Spinal cord (tissue), 10 donors: ENCODE measurements around the gene GRK5. TPM values are rescaled to one million over a fixed set of nuclear protein-coding genes. Genes with fewer than 3 reads are reported as not detected.
A peak's percentile ranks its signal among the peaks of the same experiment; 100 is the strongest.

Experiments used
- DNase-seq, 6 donors: peaks; one replicate each; pipeline versions ENCODE4 v3.0.0 to v3.0.0-alpha.2; 2013 to 2015; ENCODE audit warnings: low spot score in 6 of 6, low read depth in 4 of 6
- H3K27ac ChIP-seq: one replicate; pipeline ENCODE4 v1.5.1; 2013; ENCODE audit warnings: low read depth, low read length, control low read depth
- H3K27me3 ChIP-seq: one replicate; pipeline ENCODE4 v1.6.1; 2013; ENCODE audit warnings: low read length; ENCODE audit not compliant: control insufficient read depth, insufficient read depth
- H3K36me3 ChIP-seq: one replicate; pipeline ENCODE4 v1.6.1; 2013; ENCODE audit warnings: low read length; ENCODE audit not compliant: control insufficient read depth, insufficient read depth
- H3K4me1 ChIP-seq: one replicate; pipeline ENCODE4 v1.6.1; 2013; ENCODE audit warnings: low read length; ENCODE audit not compliant: control insufficient read depth, insufficient read depth
- H3K4me3 ChIP-seq: one replicate; pipeline ENCODE4 v1.5.1; 2013; ENCODE audit warnings: low read depth, low read length, control low read depth
- H3K9me3 ChIP-seq: one replicate; pipeline ENCODE4 v1.6.1; 2013; ENCODE audit warnings: low read length; ENCODE audit not compliant: control insufficient read depth, insufficient read depth
- WGBS: methylation state at CpG from one replicate; pipeline ENCODE4 v1.1.5; 2013; ENCODE audit warnings: missing lambda C conversion rate; ENCODE audit not compliant: insufficient coverage; 5-methylcytosine and 5-hydroxymethylcytosine counted together
- polyA plus RNA-seq, 2 donors: library from polyadenylated mRNA; unstranded; fragments of 120-200 nt; gene quantifications; one replicate each; pipeline ENCODE4 v1.2.1, GENCODE V29; 2013; ENCODE audit not compliant: insufficient read length in 2 of 2
- total RNA-seq, 2 donors: library from RNA; depleted of rRNA in 1 of 2; stranded (reverse); fragments of 120-200 nt in 1 of 2; fragments of >200 nt in 1 of 2; gene quantifications; one replicate each; pipeline versions ENCODE4 v1.2.3 to v1.2.4, GENCODE V29; 2013 to 2014
- donor health status: healthy.

The GRK5 gene
- total and polyA plus RNA-seq, 4 donors = 15.6 to 29.5 (median 25.6) TPM

DNA sequence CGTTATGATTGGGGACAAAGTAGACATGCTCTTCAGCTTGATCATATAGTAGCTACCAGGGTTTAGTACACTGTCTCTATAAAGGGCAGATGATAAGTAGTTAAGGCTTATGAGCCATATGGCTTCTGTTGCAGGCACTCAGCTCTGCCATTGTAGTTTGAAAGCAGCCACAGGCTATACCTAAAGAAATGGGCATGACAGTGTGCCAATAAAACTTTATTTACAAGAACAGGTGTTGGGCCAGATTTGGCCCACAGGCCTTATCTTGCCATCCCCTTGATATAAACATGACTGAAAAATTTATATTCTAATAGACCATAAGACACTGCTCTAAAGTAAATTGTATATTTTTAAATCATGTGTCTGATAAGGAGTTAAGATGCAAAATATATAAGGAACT lies 36.6 kb downstream of the GRK5 start:
- DNase-seq = no peak
- peaks cover 4% of the 10 kb centered on the region for H3K4me1 ChIP-seq
- H3K27me3 ChIP-seq = no peaks in the 10 kb centered on the region
- WGBS = no CpG with 5 or more reads among the region's 1 CpG
- no peak overlapping the region for H3K4me3 ChIP-seq
- no peaks in the 10 kb centered on the region for H3K36me3 ChIP-seq
- no peaks in the 10 kb centered on the region for H3K9me3 ChIP-seq
- H3K27ac ChIP-seq = no peak overlapping the region

DNA sequence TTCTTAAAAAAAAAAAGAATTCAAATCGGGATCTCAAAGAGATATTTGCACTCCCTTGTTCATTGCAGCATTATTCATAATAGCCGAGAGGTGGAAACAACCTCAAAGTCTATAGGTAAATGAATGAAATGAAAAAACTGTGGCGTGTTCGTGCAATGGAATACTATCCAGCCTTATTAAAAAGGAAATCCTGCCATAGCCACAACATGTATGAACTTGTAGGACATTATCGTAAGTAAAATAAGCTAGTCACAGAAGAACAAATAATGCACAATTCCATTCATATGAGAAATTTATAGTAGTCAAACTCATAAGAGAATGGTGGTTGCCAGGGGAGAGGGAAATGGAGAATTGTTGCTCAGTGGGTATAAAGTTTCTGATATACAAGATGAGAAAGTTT lies 37.9 kb downstream of the GRK5 start:
- WGBS = no CpG with 5 or more reads among the region's 5 CpGs
- H3K36me3 ChIP-seq = no peaks in the 10 kb centered on the region
- H3K27ac ChIP-seq = no peak overlapping the region
- no peak overlapping the region for H3K4me3 ChIP-seq
- no peaks in the 10 kb centered on the region for H3K9me3 ChIP-seq
- no peaks in the 10 kb centered on the region for H3K27me3 ChIP-seq
- H3K4me1 ChIP-seq = peaks cover 5% of the 10 kb centered on the region
- no peak for DNase-seq

DNA sequence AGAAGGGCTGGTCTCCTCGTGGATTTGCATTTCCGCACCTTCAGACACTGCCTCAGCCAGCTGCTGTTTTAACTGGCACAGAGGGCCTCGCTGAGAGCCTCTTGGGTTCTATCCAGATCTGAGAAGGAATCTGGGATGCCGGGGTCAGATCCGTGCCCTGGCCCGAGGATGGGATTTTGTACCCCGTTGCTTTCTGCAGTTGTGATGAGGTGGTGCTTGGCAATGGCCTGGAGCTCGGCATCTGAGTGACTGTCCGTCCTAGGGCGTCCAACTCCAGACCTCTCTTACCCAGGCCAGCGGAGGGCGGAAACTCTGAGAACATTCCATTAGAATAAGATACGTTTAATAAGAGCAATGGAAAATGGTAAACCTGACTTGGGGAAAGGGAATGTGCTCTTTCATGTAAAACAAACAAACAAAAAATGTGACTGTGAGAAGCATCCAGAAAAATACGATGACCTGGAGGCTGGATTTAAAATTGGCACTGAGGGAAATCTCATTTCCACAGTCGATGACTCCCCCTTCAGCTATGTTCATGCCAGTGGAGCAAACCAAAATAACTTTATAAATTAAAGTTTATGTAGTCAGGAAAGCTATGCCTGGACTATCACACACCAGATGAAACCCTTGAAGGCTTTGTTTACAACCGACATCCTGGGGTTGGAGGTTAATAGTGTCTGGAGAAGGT lies 39.6 kb downstream of the GRK5 start:
- H3K9me3 ChIP-seq = no peaks in the 10 kb centered on the region
- H3K4me3 ChIP-seq = no peak overlapping the region
- peaks cover 10% of the 10 kb centered on the region for H3K4me1 ChIP-seq
- peak in 1 of 6 donors; percentile 44 for DNase-seq
- peak overlapping the region; percentile 15 for H3K27ac ChIP-seq
- H3K36me3 ChIP-seq = no peaks in the 10 kb centered on the region
- no peaks in the 10 kb centered on the region for H3K27me3 ChIP-seq
- 90% methylated on average over 2 of the region's 16 CpGs for WGBS

DNA sequence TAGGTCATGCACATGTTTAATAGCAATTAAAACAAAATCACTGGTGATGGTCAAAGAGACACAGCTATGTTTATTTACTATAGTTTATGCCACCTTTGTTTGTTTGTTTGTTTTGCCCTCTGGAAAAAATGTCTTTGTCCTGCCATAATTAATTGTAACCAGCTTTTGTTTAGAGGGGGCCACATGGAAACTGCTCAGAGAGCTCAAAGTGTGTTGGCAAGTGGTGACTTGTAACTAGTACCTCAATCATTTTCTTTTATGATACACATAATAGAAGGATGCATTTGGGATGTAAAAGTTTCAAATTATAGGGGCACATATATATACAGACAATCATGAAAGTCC lies 40.2 kb downstream of the GRK5 start:
- no peak overlapping the region for H3K4me3 ChIP-seq
- H3K36me3 ChIP-seq = no peaks in the 10 kb centered on the region
- no peaks in the 10 kb centered on the region for H3K27me3 ChIP-seq
- no peak for DNase-seq
- H3K9me3 ChIP-seq = no peaks in the 10 kb centered on the region
- H3K4me1 ChIP-seq = peaks cover 15% of the 10 kb centered on the region
- H3K27ac ChIP-seq = no peak overlapping the region

DNA sequence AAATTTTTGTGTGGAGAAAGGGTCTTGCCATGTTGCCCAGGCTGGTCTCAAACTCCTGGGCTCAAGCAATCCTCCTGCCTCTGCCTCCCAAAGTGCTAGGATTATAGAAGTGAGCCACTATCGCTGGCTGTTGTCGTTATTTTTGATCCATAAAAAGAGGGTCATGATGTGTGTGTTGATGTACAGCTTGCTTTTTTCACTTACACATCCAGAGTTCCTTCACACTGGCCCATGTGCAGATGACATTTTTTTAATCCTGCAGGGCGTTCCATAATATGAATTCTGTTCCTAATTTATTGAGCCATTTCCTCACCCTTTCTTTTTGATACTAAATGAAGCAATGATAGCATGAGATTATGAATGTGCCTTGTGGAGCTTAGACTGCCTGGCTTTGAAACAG lies 40.8 kb downstream of the GRK5 start:
- no peaks in the 10 kb centered on the region for H3K27me3 ChIP-seq
- H3K4me3 ChIP-seq = no peak overlapping the region
- no CpG with 5 or more reads among the region's 3 CpGs for WGBS
- DNase-seq = no peak
- H3K4me1 ChIP-seq = peaks cover 21% of the 10 kb centered on the region
- no peaks in the 10 kb centered on the region for H3K36me3 ChIP-seq
- H3K9me3 ChIP-seq = no peaks in the 10 kb centered on the region
- no peak overlapping the region for H3K27ac ChIP-seq

DNA sequence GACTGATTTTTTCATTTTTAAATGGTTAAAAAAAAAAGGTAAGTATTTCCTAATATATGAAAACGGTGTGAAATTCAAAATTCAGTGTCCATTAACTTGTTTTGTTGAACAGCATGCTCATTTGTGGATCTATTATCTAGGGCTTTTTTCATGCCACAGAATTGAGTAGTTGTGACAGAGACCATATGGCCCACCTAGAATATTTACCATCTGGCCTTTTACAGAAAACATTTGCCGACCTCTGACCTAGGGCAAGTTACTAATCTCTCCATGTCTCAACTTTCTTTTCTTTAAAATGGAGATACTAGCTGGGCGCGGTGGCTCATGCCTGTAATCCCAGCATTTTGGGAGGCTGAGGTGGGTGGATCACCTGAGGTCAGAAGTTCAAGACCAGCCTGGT lies 41.3 kb downstream of the GRK5 start:
- WGBS = no CpG with 5 or more reads among the region's 4 CpGs
- no peaks in the 10 kb centered on the region for H3K27me3 ChIP-seq
- DNase-seq = no peak
- H3K27ac ChIP-seq = no peak overlapping the region
- H3K4me3 ChIP-seq = no peak overlapping the region
- no peaks in the 10 kb centered on the region for H3K9me3 ChIP-seq
- H3K4me1 ChIP-seq = peaks cover 26% of the 10 kb centered on the region
- H3K36me3 ChIP-seq = no peaks in the 10 kb centered on the region

DNA sequence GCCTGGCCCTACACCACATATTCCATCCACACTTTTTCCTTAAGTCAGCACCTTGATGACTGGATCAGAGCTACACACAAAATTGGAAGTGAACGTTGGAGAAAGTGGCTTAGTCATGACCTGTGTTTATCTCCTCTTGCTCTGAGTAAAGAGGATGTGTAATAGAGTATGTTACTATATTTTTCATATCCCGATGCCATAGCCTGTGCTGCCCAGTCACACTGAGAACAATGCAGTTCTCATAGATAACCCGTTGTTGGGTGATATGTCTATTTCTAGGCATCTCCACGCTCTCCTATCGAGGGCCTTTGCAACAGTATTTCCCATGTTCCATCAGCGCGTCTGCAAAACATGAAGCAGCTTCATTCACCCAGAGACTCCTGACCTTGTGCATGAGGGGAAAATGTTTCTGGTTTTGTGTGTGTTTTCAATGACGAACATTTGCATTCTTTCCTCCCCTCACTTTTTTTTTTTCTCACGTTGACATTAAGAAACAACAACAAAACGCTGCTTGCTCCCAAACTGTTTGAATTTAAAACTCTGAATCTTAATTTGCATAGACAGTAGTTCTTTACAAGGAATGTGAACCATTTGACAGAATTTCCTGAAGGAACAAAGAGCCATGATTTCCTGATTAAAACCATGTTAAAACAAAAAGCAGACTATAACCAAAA lies 43.4 kb downstream of the GRK5 start:
- no peak for DNase-seq
- no peaks in the 10 kb centered on the region for H3K9me3 ChIP-seq
- H3K36me3 ChIP-seq = no peaks in the 10 kb centered on the region
- no CpG with 5 or more reads among the region's 10 CpGs for WGBS
- H3K4me1 ChIP-seq = peaks cover 34% of the 10 kb centered on the region
- H3K27ac ChIP-seq = peak overlapping the region; percentile 66
- no peaks in the 10 kb centered on the region for H3K27me3 ChIP-seq
- no peak overlapping the region for H3K4me3 ChIP-seq

DNA sequence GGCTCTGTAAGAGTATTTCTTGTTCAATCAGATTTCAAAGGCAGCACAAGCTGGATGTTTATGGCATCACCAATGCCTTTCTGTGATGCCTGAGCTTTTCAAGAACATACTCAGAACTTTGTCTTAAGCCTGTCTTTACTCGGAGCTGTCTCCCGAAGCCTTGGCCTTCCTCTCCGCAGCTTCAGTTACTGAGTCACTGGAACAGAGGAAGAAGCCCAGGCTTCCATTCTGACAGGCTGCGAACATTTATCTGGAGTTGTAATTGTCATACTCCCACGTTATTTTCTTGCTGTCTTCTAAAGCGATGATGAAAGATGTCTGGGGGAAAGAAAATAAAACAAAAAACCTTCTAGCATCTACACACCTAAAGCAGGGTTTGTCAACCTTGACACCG lies 43.9 kb downstream of the GRK5 start:
- no peak overlapping the region for H3K4me3 ChIP-seq
- WGBS = 40% methylated on average over 1 of the region's 7 CpGs
- H3K27me3 ChIP-seq = no peaks in the 10 kb centered on the region
- no peaks in the 10 kb centered on the region for H3K9me3 ChIP-seq
- H3K36me3 ChIP-seq = no peaks in the 10 kb centered on the region
- peak overlapping the region; percentile 66 for H3K27ac ChIP-seq
- DNase-seq = peak in 1 of 6 donors; percentile 21
- H3K4me1 ChIP-seq = peaks cover 34% of the 10 kb centered on the region

DNA sequence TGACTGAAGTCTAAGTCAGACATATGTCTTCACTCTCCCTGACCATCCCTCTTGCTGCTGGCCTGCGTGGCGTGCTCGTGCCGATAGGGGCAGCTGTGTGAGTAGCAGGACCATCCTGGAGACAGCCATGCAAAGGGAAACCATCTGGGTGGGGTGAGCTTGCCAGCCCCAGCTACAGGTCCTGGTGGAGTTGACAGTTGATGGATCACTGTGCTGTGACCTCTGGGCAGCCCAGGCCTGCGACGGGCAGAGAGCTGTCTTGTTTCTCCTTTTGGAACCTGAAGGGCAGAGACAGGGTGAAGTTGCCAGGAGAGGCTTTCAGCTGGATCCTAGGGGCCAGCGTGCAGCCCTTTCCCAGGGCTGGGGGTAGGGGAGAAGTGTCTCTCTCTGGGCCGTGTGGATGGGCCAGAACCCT lies 44.7 kb downstream of the GRK5 start:
- WGBS = 60% methylated on average over 8 of the region's 8 CpGs
- DNase-seq = no peak
- Histone ChIP-seq H3K36me3 (no peaks in the 10 kb centered on the region), H3K4me1 (peaks cover 30% of the 10 kb centered on the region), H3K9me3 (no peaks in the 10 kb centered on the region), H3K27ac (peak overlapping the region; percentile 43), H3K27me3 (no peaks in the 10 kb centered on the region), H3K4me3 (no peak overlapping the region)

DNA sequence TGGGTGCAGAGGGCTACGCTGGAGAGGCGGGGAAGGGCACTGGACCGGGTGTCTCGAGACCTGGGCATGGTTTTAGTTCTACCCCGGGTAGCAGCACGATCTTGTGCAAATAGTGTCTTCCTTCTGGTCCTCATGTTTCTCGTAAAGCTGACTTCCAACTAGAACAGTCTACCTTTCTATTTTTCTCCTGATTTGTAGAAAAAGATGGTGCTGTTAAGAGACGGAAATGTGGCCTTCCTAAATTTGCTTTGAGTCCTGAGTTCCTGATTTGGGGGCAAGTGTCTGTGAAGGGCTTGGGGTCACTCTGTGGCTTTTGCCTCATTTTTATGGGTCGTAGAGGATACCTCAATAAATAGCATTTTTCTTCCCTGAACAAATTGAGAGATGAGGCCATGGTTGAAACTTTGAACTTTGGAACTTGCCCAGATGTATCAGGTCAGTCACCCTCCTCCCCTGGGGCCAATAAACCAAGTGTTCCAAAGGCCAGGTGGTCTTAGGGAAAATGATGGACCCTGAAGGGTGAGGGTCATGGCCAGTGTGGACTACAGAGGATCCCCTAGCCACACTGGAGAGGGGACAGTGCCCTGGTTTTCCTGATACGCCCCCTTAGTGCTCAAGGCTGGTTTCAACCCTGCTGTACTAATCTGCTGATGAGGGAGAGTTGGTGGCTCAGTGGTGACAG lies 45.2 kb downstream of the GRK5 start:
- WGBS = 94% methylated on average over 5 of the region's 10 CpGs
- no peak for DNase-seq
- peaks cover 30% of the 10 kb centered on the region for H3K4me1 ChIP-seq
- H3K9me3 ChIP-seq = no peaks in the 10 kb centered on the region
- H3K36me3 ChIP-seq = no peaks in the 10 kb centered on the region
- H3K4me3 ChIP-seq = no peak overlapping the region
- no peaks in the 10 kb centered on the region for H3K27me3 ChIP-seq
- H3K27ac ChIP-seq = peak overlapping the region; percentile 86
